ENCODE results near the gene NT5C1A.

NT5C1A gene

DNA sequence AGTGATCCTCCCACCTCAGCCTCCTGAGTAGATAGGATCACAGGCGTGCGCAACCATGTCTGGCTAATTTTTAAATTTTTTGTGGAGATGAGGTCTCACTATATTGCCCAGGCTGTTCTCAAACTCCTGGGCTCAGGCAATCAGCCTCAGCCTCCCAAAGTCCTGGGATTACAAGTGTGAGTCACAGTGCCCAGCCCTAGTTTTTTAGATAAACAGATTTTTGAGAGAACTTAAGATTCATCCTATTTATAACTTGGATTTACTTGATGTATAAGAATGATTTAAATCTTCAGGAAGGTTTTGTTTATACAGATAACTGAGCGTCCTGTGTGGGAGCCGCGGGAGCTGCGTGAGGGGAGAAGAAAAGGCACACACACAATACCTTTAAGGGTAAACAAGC is 58.7 kb downstream of the NT5C1A start:
- DNase-seq, result no peak

- peak in 17 of 51 donors; percentile 1 to 33 (median 17) for DNase-seq
These were observed 62.1 kb downstream of the NT5C1A start for GRCh38 chr1:39609618-39610331.
